ENCODE results near the gene PRKCZ.

GRCh38 chr1:2163205-2163604 is 113.0 kb downstream of the PRKCZ start:
- TF ChIP-seq CTCF (IDR thresholded peaks at IDR 0.05; ENCODE audit: insufficient read depth, low read depth, low read length) (peak; percentile 8), EZH2 (IDR thresholded peaks at IDR 0.05; ENCODE audit: insufficient read depth, low read length) (no peak)

All from astrocyte (in vitro differentiated cells and primary cell).